A673 (cell line): ENCODE results near the gene SHQ1. TPM values are rescaled to one million over a fixed set of nuclear protein-coding genes. Genes with fewer than 3 reads are reported as not detected.

Experiments
- BruUV-seq: library from RNA; stranded (reverse); fragments of 400-500 nt; replicated peaks from 2 replicates; lab custom pipeline; 2021; lab: Mats Ljungman, UMichigan
- CTCF ChIA-PET: fragments of 300-600 bp; sonication (Branson Sonifier 250); formaldehyde crosslinking; loops from one replicate; lab custom pipeline; 2022; ENCODE audit warnings: antibody characterized with exemption; lab: Charles Lee
- POLR2A ChIA-PET: fragments of 300-600 bp; sonication (Branson Sonifier 250); formaldehyde crosslinking; loops from one replicate; lab custom pipeline; 2022; ENCODE audit warnings: antibody characterized with exemption; ENCODE audit not compliant: low non-redundant PET; lab: Charles Lee
- DNase-seq: peaks from one replicate; pipeline ENCODE4 v3.0.0-alpha.2; 2015; ENCODE audit warnings: low spot score
- H3K27ac ChIP-seq: fragments of 200-600 bp; sonication (generic); 2 replicates; pipeline ENCODE4 v1.5.1; 2016; ENCODE audit warnings: mixed run types, low read depth, mild to moderate bottlenecking, mixed read lengths, antibody characterized with exemption, low read length; ENCODE audit not compliant: poor library complexity, severe bottlenecking
- H3K27me3 ChIP-seq: fragments of 200-600 bp; sonication (generic); replicated peaks from 2 replicates; pipeline ENCODE4 v1.6.1; 2017; ENCODE audit warnings: mixed run types, low read depth, mild to moderate bottlenecking, mixed read lengths, antibody characterized with exemption, low read length; ENCODE audit not compliant: insufficient read depth, poor library complexity
- H3K36me3 ChIP-seq: fragments of 200-600 bp; sonication (generic); 2 replicates; pipeline ENCODE4 v1.6.1; 2016; ENCODE audit warnings: mixed run types, mild to moderate bottlenecking, mixed read lengths, antibody characterized with exemption, low read length; ENCODE audit not compliant: insufficient read depth, poor library complexity, severe bottlenecking
- H3K4me1 ChIP-seq: fragments of 200-600 bp; sonication (generic); 2 replicates; pipeline ENCODE4 v1.6.1; 2017; ENCODE audit warnings: mixed run types, mild to moderate bottlenecking, mixed read lengths, antibody characterized with exemption, low read length; ENCODE audit not compliant: insufficient read depth, poor library complexity, severe bottlenecking
- H3K4me3 ChIP-seq: fragments of 200-600 bp; sonication (generic); 2 replicates; pipeline ENCODE4 v1.5.1; 2016; ENCODE audit warnings: low read depth, mixed run types, mild to moderate bottlenecking, mixed read lengths, low read length; ENCODE audit not compliant: poor library complexity, severe bottlenecking
- H3K9me3 ChIP-seq: fragments of 200-600 bp; sonication (generic); 2 replicates; pipeline ENCODE4 v1.6.1; 2016; ENCODE audit warnings: mixed run types, low read depth, mild to moderate bottlenecking, mixed read lengths, antibody characterized with exemption, low read length; ENCODE audit not compliant: poor library complexity, severe bottlenecking
- EZH2 ChIP-seq: fragments of 200-600 bp; sonication (generic); IDR thresholded peaks from 2 replicates; pipeline ENCODE4 v1.6.1; 2017; ENCODE audit warnings: borderline replicate concordance, low read depth, mild to moderate bottlenecking, mixed read lengths, antibody characterized with exemption, low read length; ENCODE audit not compliant: poor library complexity, severe bottlenecking
- intact Hi-C: fragments of 100-400 bp; cut with micrococcal nuclease; formaldehyde crosslinking; loops from one replicate; pipeline ENCODE4 v1.10.0; 2022; ENCODE audit not compliant: unreplicated experiment
- total RNA-seq: library from RNA; stranded (reverse); gene quantifications from 2 replicates; pipeline ENCODE4 v1.2.3, GENCODE V29; 2021
- TF ChIP-seq, protein P1 (sequence below): fragments of 300-800, 200-600 bp; sonication (generic); conservative IDR thresholded peaks from 2 replicates; pipeline ENCODE4 v1.5.1; 2017; ENCODE audit warnings: low read depth, mild to moderate bottlenecking, antibody characterized with exemption, low read length, moderate library complexity, mixed read lengths

SHQ1 gene
- total RNA-seq, 1 experiment from 2014 or later: 24.3 TPM

GRCh38 chr3:72888546-72889309 is 40.5 kb upstream of the SHQ1 start:
- POLR2A ChIA-PET: no interaction called here
- no peak for TF ChIP-seq EZH2
- TF ChIP-seq, protein P1, sequence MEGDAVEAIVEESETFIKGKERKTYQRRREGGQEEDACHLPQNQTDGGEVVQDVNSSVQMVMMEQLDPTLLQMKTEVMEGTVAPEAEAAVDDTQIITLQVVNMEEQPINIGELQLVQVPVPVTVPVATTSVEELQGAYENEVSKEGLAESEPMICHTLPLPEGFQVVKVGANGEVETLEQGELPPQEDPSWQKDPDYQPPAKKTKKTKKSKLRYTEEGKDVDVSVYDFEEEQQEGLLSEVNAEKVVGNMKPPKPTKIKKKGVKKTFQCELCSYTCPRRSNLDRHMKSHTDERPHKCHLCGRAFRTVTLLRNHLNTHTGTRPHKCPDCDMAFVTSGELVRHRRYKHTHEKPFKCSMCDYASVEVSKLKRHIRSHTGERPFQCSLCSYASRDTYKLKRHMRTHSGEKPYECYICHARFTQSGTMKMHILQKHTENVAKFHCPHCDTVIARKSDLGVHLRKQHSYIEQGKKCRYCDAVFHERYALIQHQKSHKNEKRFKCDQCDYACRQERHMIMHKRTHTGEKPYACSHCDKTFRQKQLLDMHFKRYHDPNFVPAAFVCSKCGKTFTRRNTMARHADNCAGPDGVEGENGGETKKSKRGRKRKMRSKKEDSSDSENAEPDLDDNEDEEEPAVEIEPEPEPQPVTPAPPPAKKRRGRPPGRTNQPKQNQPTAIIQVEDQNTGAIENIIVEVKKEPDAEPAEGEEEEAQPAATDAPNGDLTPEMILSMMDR: no peak
- peak overlapping the region; percentile 61 for H3K27ac ChIP-seq
- H3K36me3 ChIP-seq: no peaks in the 10 kb centered on the region
- BruUV-seq: no TSS peak
- DNase-seq: peak; percentile 30
- no peaks in the 10 kb centered on the region for H3K9me3 ChIP-seq
- CTCF ChIA-PET: no interaction called here
- intact Hi-C loops: loop anchor here (5.0 kb wide), 1 partner anchor 41 kb away; the partner anchor contains the start of gene SHQ1
- H3K27me3 ChIP-seq: no peaks in the 10 kb centered on the region
- peak overlapping the region; percentile 58 for H3K4me3 ChIP-seq
- H3K4me1 ChIP-seq: peaks cover 26% of the 10 kb centered on the region

- H3K36me3 ChIP-seq: no peaks in the 10 kb centered on the region
- intact Hi-C loops: loop anchor here (5.0 kb wide), 1 partner anchor 41 kb away; the partner anchor contains the start of gene SHQ1
- TF ChIP-seq, protein P1: no peak
- DNase-seq: peak; percentile 76
- BruUV-seq: no TSS peak
- peak within 1 kb of the TSS; percentile 58 for H3K4me3 ChIP-seq
- no peaks in the 10 kb centered on the region for H3K9me3 ChIP-seq
- CTCF ChIA-PET: interaction anchor here (0.6 kb wide), 1 partner anchor 12 kb away, joined by 3 read pairs; no protein-coding TSS in a partner anchor
- POLR2A ChIA-PET: no interaction called here
- peaks cover 26% of the 10 kb centered on the region for H3K4me1 ChIP-seq
- H3K27ac ChIP-seq: peak within 1 kb of the TSS; percentile 61
- no peaks in the 10 kb centered on the region for H3K27me3 ChIP-seq
Observed at GRCh38 chr3:72887705-72888545, 39.7 kb upstream of the SHQ1 start, which contains the start of gene GXYLT2. Gene GXYLT2, plus strand, starts transcription at chr3:72888046. Its CDS starts 188 bp downstream, at chr3:72888234.

- BruUV-seq: no TSS peak
- H3K27ac ChIP-seq: peak overlapping the region; percentile 37
- H3K9me3 ChIP-seq: no peaks in the 10 kb centered on the region
- ChIA-PET CTCF (interaction anchor here (0.6 kb wide), 1 partner anchor 11 kb away, joined by 3 read pairs; no protein-coding TSS in a partner anchor), POLR2A (no interaction called here)
- TF ChIP-seq, protein P1: no peak
- no peak for TF ChIP-seq EZH2
- intact Hi-C loops: loop anchor here (5.0 kb wide), 1 partner anchor 40 kb away; the partner anchor contains the start of gene SHQ1
- H3K4me3 ChIP-seq: peak overlapping the region; percentile 58
- H3K36me3 ChIP-seq: no peaks in the 10 kb centered on the region
- H3K4me1 ChIP-seq: peaks cover 20% of the 10 kb centered on the region
- no peaks in the 10 kb centered on the region for H3K27me3 ChIP-seq
- peak; percentile 22 for DNase-seq
Observed at GRCh38 chr3:72887343-72887704, 39.1 kb upstream of the SHQ1 start.
